Tongue (tissue), 2 donors: ENCODE results near the gene MYOG. TPM values are rescaled to one million over a fixed set of nuclear protein-coding genes. Genes with fewer than 3 reads are reported as not detected.

Experiments used
- DNase-seq: peaks from one replicate; pipeline ENCODE4 v3.0.0-alpha.2; 2015
- total RNA-seq: library from RNA; depleted of rRNA; stranded (reverse); fragments of >200 nt; gene quantifications from one replicate; pipeline ENCODE4 v1.2.3, GENCODE V29; 2014

MYOG gene
- total RNA-seq, 1 donor from 2014 or later: 256 TPM

DNA sequence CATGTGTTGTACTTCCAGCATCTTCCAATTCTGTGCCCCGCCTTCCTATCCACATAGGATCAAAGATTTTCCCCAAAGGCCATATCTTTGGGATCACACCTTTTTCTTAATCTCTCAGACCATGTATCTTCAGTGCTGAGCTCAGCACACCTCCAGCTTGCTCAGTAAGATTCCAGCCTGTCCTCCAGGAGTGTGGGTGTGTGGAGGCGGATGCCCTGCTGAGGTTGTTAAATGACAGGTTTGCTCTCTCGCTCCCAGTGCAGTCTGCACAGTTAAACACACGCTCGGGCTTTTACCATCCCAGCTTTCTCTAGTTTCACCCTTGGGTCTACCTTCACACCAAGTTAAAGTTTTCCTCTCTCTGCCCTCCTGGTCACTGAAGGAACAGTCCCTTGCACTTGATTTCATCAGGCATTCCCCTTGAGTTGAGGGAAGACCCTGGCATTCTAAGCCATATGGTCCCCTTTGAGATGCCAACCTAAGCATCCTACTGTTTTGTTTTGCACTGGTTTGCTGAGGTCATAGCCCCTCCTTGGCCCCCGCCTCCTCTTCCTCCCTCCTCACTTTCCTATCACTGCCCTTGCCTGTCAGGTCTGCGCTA, 13.7 kb downstream of the MYOG start:
- DNase-seq: no peak

DNA sequence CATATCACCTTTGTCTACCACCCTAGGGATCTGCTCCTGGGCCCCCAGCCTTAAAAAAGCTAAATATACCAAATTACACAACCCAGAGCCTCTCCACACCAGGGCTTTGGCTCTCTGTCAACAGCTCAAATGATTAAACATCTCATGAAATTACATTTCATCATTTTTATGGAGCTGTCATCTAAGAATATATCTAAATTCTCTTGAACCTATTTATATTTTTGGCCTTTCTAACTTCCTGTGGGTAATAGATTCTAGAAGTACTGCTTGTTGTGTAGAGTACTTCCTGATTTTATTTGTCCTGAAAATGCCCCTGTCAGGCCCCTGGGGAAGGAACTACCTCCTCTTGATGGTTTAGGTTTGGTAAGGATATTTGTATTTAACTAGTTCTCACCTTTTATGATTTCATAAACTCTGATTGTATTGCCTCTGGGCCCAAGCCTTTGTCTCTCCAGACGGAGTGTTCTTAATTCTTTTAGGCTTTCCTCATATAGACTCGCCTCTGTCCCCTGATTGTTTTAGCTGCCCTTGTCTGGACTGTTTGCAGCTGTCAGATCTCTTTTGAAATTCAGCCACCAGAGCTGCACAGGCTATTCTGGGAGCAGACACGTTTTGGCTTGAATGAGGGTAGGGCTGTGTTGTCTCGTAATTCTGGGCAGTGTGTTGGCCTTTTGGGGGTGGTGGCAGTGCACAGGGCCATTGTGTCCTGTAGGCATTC, 16.6 kb downstream of the MYOG start:
- DNase-seq: peak; percentile 93

DNA sequence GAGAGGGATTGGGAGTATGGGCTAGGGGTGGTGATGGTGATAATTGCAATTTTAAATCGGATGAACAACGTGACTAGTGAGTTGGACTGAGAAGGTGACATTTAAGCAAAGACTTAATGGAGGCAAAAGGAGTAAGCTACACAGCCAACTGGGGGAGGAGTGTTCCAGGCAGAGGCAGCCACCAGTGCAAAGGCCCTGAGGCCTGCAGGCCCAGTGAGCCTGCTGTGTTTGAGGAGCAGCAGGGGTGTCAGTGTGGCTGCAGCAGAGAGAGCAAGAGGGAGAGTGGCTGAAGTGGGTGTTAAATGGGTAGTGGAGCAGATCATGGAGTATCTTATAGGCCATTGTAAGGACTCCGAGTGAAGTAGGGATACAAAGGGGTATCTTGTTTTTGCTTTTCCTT, 18.8 kb downstream of the MYOG start:
- no peak for DNase-seq

DNA sequence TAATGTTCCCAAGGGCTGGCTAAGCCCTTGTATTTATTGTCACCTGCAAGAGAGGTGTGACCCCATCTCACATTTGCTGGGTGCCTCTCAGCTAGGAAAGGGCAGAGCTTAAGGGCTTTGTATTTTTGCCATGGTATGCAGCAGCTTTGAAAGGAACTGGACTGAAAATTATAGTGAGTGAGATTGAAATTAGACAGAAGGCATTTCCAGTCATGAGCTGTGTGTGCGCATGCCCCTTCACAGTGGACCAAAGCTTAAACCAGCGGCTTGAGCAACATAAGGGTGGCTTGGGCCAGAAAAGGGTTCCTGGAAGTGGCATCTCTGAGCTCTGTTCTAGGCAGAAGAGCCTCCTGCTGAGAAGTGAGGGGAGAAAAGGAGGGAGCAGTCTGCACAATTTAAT, 19.8 kb downstream of the MYOG start:
- no peak for DNase-seq

DNA sequence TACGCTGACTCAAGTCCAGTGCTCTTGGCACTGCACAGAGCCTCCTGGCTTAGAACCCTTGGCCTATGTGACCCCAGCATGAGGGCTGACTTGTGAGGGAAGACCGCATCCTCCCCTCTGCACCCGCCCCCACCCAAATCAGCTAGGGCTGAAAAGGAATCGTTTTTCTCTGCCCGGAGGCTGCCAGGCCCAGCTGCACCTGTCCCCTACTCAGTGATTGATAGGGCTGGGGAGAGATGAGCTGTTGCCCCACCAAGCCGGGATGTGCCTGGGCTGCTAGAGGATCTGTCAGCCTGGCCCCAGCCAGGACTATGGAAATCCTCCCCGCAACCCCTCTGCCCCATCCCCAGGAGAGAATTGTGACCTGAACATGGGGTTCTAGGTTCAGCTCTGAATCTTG, 20.6 kb downstream of the MYOG start:
- DNase-seq: peak; percentile 75

DNA sequence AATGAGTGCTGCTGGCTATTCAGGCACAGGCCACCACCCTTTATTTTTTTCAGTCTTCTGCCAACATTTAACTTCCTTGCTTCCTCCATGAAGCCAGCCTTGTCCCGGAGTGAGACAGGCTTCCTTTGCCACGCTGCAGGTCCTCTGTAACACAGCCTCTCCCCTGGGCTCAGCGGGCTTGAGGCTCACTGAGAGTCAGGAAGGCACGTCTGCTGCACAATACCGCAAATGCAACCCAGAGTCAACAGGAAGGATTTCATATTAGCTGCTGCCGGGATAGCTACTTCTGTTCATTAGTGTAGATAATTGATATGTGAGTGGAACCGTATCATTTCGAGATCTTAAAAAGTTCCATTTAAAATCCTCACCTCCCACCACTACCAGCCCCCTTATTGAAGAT, 22.5 kb downstream of the MYOG start:
- no peak for DNase-seq

DNA sequence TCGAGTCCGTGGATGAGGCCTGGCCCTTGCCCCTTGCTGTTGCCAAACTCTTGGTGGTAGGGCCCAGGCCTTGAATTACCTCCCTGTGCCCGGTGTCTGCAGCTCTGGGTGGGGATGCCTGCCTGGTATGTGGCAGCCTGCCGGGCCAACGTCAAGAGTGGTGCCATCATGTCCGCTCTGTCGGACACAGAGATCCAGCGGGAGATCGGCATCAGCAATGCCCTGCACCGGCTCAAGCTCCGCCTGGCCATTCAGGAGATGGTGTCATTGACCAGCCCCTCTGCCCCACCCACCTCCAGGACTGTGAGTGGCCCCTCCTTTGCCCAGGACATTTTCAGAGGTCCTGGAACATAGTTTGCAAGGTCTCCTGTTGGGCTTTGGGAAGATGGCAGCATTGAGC, 25.7 kb downstream of the MYOG start:
- no peak for DNase-seq

DNA sequence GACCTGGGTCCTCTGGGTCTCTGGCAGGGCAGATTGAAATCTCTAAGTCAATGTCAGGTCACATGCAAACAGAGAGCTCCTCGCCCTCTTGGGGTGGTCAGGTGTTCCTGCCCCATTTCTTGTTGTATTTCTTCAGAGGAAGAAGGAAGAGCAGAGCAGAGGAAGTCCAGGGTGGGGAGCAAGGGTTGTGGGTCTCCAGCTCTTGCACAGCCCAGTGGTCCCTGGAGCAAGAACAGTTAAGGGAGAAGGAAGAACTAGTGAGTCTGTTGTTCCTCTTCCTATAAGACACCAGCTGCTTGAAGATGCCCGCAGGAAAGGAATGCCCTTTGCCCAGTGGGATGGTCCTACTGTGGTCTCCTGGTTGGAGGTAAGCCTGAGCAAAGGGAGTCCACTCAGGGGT, 26.3 kb downstream of the MYOG start:
- no peak for DNase-seq

DNA sequence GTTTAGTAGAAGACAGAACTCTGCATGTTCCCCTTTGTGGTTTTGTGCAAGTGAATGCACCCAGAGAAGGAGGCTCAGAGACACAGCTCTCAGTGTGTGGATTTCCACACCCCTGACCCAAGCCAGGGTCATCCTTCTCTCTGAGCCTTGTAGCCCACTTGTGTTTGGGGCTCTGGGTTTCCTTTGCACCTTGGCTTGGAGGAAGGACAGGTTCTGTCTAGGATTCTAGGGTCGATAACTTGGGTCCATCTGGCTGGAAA, 27.2 kb downstream of the MYOG start:
- no peak for DNase-seq

DNA sequence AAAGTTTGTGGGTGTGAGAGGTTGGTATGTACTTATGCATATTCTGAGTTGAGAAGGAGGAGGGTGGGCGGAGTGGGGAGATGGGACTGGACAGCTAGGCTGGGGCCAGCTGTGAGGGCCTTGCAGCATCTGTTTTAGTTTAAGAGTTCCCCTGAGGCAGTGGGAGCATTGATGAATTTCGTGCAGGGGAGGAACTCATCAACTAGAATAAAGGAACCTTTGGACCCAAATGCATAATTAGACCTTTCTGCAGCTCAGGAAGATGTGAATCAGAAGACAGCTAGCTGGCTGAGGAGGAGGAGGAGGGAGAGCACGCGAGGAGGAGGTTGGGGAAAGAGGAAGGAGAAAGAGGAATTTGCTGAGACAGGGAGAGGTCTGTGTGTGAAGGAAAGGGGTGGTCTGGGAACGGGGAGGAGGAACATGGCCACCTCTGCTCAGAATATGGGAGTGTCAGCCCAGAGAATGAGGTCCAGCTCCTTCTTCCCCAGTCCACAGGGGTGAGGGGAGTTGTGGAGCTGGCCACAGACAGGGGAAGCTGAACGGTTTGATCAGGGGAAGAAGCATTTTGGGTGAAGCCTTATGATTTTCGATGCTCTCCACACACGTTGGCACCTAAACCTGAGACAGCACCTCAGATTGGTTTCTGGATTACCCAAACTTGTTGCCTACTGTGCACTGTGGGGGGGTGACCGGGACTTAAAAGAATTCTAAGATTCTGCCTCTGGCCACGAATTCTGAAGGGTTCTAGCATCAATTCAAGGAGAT, 27.7 kb downstream of the MYOG start:
- DNase-seq: peak; percentile 73

DNA sequence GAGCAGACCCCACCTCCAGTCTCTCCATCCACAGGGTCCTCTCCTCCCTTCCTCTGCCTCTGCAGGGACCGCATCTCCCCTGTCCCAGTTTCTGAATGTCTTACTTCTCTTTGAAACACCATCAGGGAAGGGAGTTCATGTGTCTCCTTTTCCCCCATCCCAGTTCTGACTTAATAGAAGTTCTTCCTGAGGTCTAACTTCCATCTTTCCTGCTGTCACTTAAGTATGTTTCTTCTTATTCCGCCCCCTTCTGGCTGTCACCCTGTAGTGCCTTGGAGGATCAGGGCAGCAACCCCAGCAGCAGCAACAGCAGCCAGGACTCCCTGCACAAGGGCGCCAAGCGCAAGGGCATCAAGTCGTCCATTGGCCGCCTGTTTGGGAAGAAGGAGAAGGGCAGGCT, 29.3 kb downstream of the MYOG start:
- DNase-seq: no peak

DNA sequence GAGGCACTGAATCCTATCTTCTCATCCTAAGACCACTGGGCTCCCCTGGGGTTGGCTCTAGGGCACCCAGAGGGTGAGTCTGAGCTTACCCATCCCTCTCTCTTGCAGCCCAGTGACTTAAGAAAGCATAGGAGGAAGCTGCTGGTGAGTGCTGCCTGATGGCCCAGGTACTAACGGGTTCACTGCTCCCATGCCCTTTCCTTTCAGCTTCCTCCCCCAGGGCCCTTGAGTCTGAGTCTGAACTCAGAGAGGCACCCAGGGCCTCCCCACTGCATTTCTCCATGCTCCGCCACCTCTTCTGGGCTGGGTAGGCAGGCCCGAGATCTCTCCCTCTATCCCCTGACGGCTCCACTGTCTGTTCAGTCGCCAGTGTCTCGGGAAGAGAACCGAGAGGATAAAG, 29.8 kb downstream of the MYOG start:
- DNase-seq: no peak

DNA sequence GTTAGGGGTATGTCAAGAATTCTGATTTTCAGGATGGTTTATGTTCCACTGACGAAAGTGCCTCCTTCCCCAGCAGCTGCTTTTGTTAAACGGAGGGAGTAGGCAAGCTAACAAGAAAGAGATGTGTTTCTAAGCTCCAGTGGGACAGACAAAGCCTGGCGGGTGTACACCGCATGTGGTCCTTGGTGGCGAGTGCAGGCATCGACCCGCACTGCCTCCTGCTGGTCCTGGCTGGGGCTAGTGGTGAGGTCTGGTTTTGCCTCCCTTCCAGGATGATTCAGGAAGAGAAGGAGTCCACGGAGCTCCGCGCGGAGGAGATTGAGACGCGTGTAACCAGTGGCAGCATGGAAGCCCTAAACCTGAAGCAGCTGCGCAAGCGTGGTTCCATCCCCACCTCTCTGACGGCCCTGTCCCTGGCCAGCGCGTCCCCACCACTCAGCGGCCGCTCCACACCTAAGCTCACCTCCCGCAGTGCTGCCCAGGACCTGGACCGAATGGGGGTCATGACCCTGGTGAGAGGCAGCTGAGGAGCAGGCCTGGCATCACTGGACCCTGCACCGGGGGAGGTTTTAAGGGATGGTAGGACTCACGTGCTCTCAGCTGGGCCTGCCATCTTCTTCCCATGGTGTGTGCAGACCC, 30.5 kb downstream of the MYOG start:
- DNase-seq: no peak

DNA sequence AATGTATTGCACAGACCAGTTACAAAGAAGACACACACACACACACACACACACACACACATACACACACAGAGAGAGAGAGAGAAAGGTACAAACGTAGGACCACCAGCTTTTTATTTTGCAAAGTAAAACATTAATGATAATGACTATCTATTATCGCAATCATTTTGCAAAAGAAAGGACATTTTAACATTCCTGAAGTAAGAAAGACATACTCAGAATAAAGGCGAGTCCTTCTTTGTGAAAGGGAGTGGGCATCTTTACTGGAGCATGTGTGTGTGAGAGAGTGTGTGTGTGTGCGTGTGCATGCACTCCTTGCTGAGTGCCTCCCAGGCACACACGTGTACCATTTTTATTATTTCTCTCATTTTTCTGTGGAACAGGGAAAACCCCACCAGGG, 31.2 kb downstream of the MYOG start:
- DNase-seq: no peak

DNA sequence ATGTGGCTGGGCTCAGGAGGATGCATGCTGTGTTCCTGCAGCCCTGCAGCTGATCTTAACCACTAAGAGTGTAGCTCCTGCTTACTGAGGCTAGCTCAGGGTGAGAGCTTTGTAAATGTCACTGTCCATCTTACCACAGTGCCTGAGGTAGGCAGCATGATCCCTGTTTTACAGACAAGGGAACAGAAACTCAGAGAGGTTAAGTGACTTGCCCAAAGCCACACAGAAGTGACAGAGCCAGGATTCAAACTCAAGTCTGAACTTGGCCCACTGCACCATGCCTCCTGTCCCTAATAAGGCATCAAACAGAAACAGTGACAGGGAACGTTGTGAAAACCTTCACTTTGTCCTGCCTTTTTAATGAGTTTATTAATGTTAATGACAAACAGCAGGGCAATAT, 31.6 kb downstream of the MYOG start:
- no peak for DNase-seq

DNA sequence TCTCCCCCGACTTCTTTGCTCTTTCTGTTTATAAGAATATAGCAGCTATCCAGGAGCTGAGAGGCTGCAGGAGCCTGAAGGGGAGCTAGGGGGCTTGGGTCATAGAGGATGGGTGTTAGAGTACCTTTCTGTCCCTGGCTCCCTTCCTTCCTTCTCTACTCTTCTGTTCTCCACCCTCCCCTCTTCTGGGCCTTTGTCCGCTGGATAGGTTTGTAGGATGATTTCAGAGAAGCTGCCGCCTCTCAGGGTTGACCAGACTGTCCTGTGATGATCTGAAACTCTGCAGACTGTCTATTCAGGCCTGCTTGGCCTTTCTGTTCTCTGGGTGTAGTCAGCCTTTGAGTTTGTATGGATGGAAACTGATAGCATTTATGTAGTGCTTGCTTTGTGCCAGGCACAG, 33.2 kb downstream of the MYOG start:
- DNase-seq: no peak

DNA sequence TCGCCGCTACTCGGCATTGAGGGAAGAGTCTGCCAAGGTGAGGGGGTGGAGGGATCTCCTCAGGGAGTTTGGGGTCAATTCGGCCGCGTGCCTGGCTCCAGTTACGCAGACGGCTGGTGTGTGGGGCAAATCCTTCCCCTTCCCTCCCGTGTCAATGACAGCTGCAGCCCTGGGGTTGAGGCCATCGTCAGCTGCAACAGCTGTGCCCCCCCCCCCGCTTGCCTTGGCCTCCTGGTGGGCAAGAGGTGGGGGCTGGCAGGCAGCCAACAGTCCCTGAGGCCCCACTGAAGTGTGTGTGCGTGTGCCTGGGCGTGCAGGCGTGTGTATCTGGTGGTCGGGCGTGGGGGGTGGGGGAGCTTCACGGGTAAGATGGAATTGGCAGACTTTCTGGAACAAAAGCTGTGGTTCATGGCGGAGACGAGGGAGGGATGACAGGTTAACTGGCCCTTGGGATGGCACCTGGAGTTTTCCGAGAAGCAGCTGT, 33.9 kb downstream of the MYOG start:
- DNase-seq: peak; percentile 93

DNA sequence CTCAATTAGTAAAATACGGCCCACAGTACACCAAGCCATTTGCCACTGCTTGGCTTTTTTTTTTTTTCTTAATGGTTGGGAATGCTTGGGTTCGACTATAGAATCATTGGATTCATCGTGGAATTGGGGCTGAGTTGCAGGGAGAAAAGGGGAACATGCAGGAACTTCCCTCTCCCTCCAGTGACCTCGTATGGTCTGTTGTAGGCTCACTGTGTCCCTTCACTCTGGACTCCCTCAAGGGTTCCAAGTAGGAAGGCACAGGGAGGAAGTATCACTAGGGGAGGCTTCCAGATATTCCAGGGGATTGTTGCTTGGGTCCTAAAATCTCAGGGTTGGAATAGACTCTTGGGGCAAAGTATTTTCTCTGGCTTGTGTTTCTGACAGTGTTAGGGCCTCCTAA, 35.0 kb downstream of the MYOG start:
- no peak for DNase-seq

DNA sequence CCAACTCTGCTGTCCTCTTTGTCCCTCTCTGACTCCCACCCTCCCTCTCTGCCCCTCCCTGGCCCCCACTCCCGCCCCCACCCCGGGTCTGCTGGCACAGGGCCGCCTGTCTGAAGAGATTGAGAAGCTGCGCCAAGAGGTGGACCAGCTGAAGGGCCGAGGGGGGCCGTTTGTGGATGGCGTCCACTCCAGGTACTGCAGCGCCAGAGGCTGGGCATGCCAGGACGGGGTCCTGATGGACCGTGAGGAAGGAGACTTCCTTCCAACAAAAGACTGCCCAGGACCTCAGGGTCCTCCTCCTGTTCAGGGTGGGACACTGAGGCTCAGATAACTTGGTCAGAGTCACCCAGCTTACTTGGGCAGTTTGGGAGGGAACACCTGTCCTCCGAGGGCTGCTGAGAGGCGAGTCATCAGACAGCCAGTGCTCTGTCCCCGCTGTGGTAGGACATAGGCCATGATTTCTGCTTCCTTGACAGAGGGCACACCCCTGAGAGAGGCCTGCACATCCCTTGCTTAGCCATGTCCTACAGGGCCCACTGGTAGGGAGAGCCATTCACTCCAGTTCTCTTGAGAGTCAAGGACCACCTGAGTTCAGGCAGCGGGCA, 36.1 kb downstream of the MYOG start:
- no peak for DNase-seq

DNA sequence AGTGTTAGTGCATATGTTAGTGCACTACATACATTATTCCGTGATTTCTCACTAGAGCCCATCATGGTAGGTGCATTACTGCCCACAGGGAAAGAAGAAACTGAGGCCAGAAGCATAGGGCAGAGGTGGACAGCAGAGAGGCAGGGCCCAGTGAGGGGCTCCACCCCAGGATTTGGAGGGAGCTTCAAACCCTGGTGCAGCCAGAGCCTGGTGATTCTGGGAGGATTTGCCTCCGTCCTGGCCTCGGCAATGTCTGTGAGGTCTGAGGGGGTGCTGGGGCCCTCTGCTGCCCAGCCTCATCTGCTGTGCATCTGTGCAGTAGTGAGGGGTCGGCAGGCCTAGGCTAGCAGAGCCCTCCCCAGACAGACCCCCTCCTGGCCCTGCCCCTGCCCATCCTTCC, 36.7 kb downstream of the MYOG start:
- no peak for DNase-seq

DNA sequence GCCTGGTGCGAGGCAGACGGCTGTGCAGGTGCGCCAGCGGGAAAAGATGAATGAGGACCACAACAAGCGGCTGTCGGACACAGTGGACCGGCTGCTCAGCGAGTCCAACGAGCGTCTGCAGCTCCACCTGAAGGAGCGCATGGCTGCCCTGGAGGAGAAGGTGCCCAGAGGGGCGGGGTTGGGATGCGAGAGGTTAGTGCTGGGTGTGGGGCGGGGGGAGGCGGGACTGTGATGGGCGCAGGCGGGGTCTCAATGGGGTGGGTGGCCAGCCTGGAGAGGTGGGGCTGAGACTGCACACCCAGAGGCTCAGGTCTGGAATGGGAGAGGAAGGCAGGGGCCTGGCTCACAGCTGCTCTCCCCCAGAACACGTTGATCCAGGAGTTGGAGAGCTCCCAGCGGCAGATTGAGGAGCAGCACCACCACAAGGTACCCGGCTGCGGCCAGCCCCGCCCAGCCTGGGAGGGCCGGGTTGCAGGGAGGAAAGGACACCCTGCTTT, 37.2 kb downstream of the MYOG start:
- DNase-seq: peak; percentile 75

DNA sequence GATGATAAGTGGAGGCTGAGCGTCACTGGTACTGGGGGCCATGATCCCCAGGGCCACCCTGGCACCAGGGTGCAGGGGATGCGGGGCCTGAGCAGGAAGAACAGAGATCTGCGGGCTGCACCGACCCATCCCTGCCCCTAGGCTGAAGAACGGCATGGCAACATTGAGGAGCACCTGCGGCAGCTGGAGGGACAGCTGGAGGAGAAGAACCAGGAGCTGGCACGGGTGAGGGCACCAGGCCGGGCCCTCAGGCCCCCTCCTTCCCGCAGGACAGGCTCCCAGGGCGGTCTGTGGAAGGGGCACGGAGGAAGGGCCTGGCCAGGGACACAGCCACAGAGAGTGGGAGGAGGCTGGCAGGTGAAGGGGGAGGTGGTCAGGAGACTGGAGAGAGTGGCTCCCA, 37.7 kb downstream of the MYOG start:
- DNase-seq: no peak
